HG02885 (cell line): Measurements from ENCODE around the gene MAGI2.

Experiments used
- ATAC-seq: cut with Tn5 transposase; IDR thresholded peaks from one replicate; pipeline ENCODE4 v1.9.1; 2021; ENCODE audit warnings: mild to moderate bottlenecking; ENCODE audit not compliant: unreplicated experiment, poor library complexity

The MAGI2 gene

DNA sequence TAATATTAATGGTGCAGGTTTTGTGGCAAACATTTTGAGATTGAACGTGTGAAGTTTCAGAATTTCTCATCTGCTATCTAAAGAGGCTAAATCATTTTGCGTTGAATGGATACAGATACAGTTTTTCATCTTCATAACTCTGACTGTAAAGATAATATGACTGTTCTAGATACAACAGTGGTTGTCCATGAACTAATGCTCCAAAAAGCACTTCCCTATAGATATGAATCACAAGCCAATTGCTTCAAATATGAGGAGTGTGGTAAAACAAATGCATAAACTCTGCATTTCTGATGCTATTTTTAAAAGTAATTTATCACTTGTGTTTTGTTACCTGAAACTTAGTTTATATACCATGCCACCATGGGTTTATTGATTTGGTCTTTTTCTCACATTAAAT, 750.1 kb downstream of the MAGI2 start:
- ATAC-seq: no peak

GRCh38 chr7:78702770-78703169, 750.7 kb downstream of the MAGI2 start:
- ATAC-seq: no peak

- no peak for ATAC-seq
Measured at GRCh38 chr7:78695826-78696225, 757.6 kb downstream of the MAGI2 start.

DNA sequence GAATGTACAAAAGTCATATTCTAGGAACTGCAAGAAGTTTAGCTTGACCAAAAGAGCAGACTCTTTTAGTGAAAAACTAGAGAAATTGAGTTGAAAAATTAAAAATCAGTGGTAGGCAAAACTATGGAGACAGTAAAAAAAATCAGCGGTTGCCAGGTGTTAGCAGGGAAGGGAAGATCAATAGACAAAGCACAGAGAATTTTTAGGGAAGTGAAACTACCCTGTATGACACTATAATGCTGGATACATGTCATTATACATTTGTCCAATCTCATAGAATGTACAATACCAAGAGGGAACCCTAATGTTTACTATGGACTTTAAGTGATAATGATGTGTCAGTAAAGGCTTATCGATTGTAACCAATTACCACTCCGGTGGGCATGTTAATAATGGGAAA, 761.9 kb downstream of the MAGI2 start:
- peak; percentile 51 for ATAC-seq

DNA sequence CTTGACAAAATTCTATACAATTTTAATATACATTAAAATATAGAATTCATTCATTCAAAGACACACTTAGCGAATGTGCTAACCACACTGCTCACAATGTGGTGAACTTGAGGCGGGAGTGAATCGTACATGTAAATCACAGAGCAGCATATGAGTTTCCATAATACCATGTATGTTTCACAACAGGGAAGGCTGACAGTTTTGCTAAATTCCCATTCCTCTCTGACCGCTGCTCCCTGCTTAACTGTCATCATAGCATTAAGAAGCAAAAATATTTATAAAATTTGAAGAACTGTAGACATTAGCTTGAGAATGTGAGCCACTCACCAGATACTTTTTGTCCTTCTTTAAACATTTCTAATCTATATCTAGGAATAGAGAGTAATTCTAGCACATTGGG, 763.3 kb downstream of the MAGI2 start:
- ATAC-seq: no peak

DNA sequence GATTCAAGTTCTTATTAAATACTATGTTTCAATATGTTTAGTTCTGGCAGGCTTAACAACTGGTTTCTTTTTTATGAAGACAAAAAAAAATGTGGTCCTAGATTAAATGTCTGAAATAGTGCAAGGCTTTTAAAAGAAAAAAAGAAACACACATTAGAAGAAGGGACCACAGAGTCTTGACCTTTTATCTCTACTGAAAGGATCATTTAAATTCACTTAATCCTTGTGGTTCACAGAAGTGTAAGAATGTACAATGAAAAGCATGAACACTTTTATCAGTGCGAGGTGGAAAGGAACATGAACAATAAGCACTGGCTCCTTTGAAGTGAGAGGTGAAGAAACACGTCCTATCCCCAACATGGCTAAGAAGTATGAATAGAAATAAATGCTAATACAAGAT, 765.1 kb downstream of the MAGI2 start:
- ATAC-seq: no peak

- no peak for ATAC-seq
Measured at GRCh38 chr7:78686189-78686588, 767.3 kb downstream of the MAGI2 start.

- no peak for ATAC-seq
Measured at GRCh38 chr7:78684201-78684600, 769.3 kb downstream of the MAGI2 start.

GRCh38 chr7:78683566-78683965, 769.9 kb downstream of the MAGI2 start:
- no peak for ATAC-seq

DNA sequence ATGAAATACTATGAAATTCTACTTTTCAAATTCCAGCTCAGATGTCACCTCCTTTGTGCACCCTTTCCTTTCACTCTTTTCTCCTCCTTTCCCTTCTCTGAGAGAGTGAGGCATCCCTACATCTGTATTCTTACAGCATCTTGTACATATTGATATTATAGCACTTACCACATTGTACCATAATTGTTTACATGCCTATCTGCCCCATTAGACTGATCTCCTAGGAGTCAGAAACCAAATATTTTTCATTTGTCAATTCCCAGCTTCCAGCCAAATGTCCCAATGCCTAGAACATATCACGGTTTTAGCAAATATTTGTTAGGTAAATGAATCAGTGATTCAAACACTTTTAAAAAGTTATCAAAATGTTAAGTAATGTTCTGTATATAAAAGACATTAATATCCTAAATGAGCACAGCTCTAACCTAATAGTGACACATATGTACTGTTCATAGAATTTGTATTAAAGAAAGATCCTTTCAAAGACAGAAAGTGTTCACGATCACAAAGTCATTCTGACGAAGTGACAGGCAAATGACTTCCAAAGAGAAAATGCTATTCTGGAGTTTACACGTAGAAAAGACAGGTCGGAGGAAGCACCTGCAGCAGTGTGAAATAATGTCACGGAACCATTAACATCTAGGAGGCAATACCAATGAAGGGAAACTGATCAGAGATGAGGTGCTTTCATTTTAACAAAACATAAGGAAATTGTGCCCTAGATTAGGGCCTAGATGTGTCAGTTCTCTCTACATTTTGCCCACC, 774.2 kb downstream of the MAGI2 start:
- ATAC-seq: no peak

- ATAC-seq: no peak
Measured at GRCh38 chr7:78677391-78677790, 776.1 kb downstream of the MAGI2 start.

- ATAC-seq: no peak
Measured at GRCh38 chr7:78675511-78675910, 778.0 kb downstream of the MAGI2 start.

DNA sequence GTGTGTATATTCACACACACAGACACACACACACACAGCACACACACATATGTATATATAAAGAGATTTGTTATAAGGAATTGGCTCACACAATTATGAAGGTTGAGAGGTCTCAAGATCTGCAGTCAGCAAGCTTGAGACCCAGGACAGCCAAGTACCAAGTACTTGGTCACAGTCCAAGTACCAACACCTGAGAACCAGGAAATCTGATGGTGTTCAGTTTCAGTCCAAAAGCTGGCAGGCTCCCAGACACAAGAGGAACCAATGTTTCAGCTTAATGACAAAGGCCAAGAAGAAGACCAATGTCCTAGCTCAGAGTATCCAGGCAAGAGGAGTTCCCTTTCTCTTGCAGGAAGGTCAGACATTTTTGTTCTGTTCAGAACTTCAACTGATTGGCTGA, 780.2 kb downstream of the MAGI2 start:
- no peak for ATAC-seq

- no peak for ATAC-seq
Measured at GRCh38 chr7:78662939-78663338, 790.5 kb downstream of the MAGI2 start.

GRCh38 chr7:78649976-78650375, 803.5 kb downstream of the MAGI2 start:
- no peak for ATAC-seq

GRCh38 chr7:78649236-78649635, 804.2 kb downstream of the MAGI2 start:
- ATAC-seq: no peak

DNA sequence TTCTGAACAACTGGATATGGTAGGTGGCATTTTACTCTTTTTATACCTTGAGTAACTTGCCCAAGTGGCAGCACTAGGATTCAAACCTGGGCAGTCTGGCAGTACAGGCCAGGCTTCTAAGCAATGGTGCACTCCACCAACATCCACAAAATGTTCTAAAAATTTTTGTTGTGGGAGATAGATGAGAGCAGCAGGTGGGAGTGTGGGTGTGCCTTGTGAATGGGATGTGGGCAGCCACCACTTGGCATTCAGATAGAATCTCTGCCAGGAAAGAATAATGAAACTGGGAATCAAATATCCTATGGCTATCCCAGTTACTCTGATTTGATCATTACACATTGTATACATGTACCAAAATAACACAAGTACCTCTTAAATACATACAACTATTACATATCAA, 810.7 kb downstream of the MAGI2 start:
- ATAC-seq: no peak

GRCh38 chr7:78638364-78638763, 815.1 kb downstream of the MAGI2 start:
- ATAC-seq: no peak

DNA sequence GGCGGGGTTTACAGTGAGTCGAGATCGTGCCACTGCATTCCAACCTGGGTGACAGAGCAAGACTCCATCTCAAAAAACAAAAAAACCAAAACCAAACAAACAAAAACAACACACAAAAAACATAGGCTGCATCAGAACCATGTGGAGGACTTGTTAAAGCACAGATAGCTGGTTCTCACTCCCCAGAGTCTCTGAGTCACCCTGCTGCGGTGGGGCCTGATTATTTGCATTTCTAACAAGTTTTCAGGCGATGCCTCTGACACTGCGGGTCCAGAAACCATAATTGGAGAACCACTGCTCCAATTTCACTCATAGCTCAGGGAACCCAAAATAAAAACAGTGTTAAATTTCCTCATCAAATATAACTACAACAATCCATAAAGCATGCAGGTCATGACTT, 816.7 kb downstream of the MAGI2 start:
- no peak for ATAC-seq

- ATAC-seq: no peak
Measured at GRCh38 chr7:78635026-78635793, 818.3 kb downstream of the MAGI2 start.

GRCh38 chr7:78634093-78634492, 819.4 kb downstream of the MAGI2 start:
- ATAC-seq: no peak

- no peak for ATAC-seq
Measured at GRCh38 chr7:78620920-78621319, 832.5 kb downstream of the MAGI2 start.
